ENCODE measurements around the gene GNAQ. TPM values are rescaled to one million over a fixed set of nuclear protein-coding genes. Genes with fewer than 3 reads are reported as not detected.

GNAQ gene
- total and polyA plus RNA-seq, 4 donors: 21.9 to 84.2 (median 53.1) TPM

DNA sequence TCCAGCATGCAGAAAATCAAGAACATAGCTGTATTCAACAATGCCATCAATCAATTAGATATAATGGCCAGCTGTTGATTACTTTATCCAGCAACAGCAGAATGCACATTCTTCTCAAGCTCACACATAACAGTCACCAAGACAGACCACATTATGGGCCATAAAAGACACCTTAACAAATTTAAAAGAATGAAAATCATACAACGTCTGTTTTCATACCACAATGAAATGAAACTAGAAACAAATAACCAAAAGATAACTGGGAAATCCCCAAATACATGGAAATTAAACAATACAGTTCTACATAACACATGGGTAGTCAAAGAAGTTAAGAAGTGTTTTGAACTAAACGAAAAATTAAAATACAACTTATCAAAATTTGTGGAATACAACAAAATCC lies 252.6 kb downstream of the GNAQ start:
- 89 to 95% methylated on average over 2 of the region's 2 CpGs for WGBS, 2 donors
- ATAC-seq (ENCODE audit: low FRiP score) (no peak), DNase-seq (no peak)
- H3K27me3 ChIP-seq (ENCODE audit: control insufficient read depth in 1 of 2, insufficient read depth in 2 of 2, low read length in 1 of 2): no peaks in the 10 kb centered on the region
- peaks cover 0 to 2% of the 10 kb centered on the region in 2 donors for H3K4me1 ChIP-seq (ENCODE audit: control insufficient read depth in 1 of 2, insufficient read depth in 2 of 2, low read length in 2 of 2)
- H3K27ac ChIP-seq (ENCODE audit: low read depth in 1 of 2, low read length in 2 of 2): no peak overlapping the region
- H3K4me3 ChIP-seq (ENCODE audit: low read length in 2 of 2): no peak overlapping the region
- no peaks in the 10 kb centered on the region for H3K36me3 ChIP-seq (ENCODE audit: control insufficient read depth in 1 of 2, insufficient read depth in 2 of 2, low read length in 1 of 2)
- intact Hi-C loops (cut with DNase I): no loop called here
- no peaks in the 10 kb centered on the region for H3K9me3 ChIP-seq (ENCODE audit: control insufficient read depth, low read length)

DNA sequence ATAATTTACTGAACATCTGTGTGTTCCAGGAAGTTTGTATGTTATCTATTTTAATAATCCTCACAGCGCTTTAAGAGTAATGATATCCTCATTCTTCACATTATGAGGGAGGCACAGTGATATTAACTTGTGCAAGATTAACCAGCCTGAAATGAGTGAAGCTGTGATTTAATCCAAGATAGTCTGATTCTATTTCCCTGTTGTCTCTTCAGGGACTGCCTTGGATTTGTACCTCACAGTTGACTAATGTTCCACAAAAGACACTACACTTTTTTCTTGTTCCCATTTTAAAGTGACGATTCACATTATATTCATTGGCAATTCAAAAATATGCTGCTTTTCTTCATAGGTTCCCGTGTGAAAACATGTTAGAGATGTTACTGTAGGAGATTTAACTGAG lies 258.2 kb downstream of the GNAQ start:
- no peak for ATAC-seq (ENCODE audit: low FRiP score)
- no peak for DNase-seq
- 69 to 73% methylated on average over 3 of the region's 3 CpGs for WGBS, 2 donors
- Histone ChIP-seq H3K36me3 (ENCODE audit: control insufficient read depth in 1 of 2, insufficient read depth in 2 of 2, low read length in 1 of 2) (no peaks in the 10 kb centered on the region), H3K27ac (ENCODE audit: low read depth in 1 of 2, low read length in 2 of 2) (no peak overlapping the region), H3K4me1 (ENCODE audit: control insufficient read depth in 1 of 2, insufficient read depth in 2 of 2, low read length in 2 of 2) (no peaks in the 10 kb centered on the region), H3K9me3 (ENCODE audit: control insufficient read depth, low read length) (no peaks in the 10 kb centered on the region), H3K27me3 (ENCODE audit: control insufficient read depth in 1 of 2, insufficient read depth in 2 of 2, low read length in 1 of 2) (no peaks in the 10 kb centered on the region), H3K4me3 (ENCODE audit: low read length in 2 of 2) (no peak overlapping the region)
- intact Hi-C loops (cut with DNase I): no loop called here

GRCh38 chr9:77772646-77773045 lies 259.0 kb downstream of the GNAQ start:
- Histone ChIP-seq H3K27ac (ENCODE audit: low read depth in 1 of 2, low read length in 2 of 2) (no peak overlapping the region), H3K27me3 (ENCODE audit: control insufficient read depth in 1 of 2, insufficient read depth in 2 of 2, low read length in 1 of 2) (no peaks in the 10 kb centered on the region), H3K4me1 (ENCODE audit: control insufficient read depth in 1 of 2, insufficient read depth in 2 of 2, low read length in 2 of 2) (no peaks in the 10 kb centered on the region), H3K4me3 (ENCODE audit: low read length in 2 of 2) (no peak overlapping the region), H3K9me3 (ENCODE audit: control insufficient read depth, low read length) (no peaks in the 10 kb centered on the region), H3K36me3 (ENCODE audit: control insufficient read depth in 1 of 2, insufficient read depth in 2 of 2, low read length in 1 of 2) (no peaks in the 10 kb centered on the region)
- ATAC-seq (ENCODE audit: low FRiP score): no peak
- 62 to 67% methylated on average over 5 of the region's 5 CpGs for WGBS, 2 donors
- intact Hi-C loops (cut with DNase I): no loop called here
- no peak for DNase-seq

- Histone ChIP-seq H3K4me3 (ENCODE audit: low read length in 2 of 2) (no peak overlapping the region), H3K4me1 (ENCODE audit: control insufficient read depth in 1 of 2, insufficient read depth in 2 of 2, low read length in 2 of 2) (no peaks in the 10 kb centered on the region), H3K27ac (ENCODE audit: low read depth in 1 of 2, low read length in 2 of 2) (no peak overlapping the region), H3K36me3 (ENCODE audit: control insufficient read depth in 1 of 2, insufficient read depth in 2 of 2, low read length in 1 of 2) (no peaks in the 10 kb centered on the region), H3K9me3 (ENCODE audit: control insufficient read depth, low read length) (no peaks in the 10 kb centered on the region), H3K27me3 (ENCODE audit: control insufficient read depth in 1 of 2, insufficient read depth in 2 of 2, low read length in 1 of 2) (no peaks in the 10 kb centered on the region)
- 94 to 96% methylated on average over 3 of the region's 3 CpGs for WGBS, 2 donors
- DNase-seq: no peak
- ATAC-seq (ENCODE audit: low FRiP score): no peak
- intact Hi-C loops (cut with DNase I): no loop called here
Observed at GRCh38 chr9:77771171-77771570, 260.4 kb downstream of the GNAQ start.

DNA sequence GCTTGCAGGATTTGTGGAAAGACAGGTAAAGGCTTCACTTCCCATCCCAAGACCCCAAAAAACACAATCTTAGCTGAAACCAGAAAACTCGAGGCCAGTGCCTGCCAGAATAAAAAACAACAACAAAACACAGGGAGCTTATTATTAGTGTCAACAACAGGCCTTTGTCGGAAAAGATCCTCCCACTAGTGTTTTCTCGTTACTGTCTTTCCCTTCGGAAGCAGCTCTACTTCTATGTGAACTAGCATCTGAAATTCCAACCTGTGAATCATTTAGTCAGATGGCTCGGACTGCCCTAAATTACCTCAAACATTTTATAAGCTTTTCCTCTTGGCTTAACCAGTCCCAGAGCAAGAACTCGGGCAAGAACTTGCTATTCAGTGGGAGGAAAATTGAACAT lies 261.3 kb downstream of the GNAQ start:
- no peaks in the 10 kb centered on the region for H3K4me1 ChIP-seq (ENCODE audit: control insufficient read depth in 1 of 2, insufficient read depth in 2 of 2, low read length in 2 of 2)
- no peaks in the 10 kb centered on the region for H3K27me3 ChIP-seq (ENCODE audit: control insufficient read depth in 1 of 2, insufficient read depth in 2 of 2, low read length in 1 of 2)
- WGBS, 2 donors: 92% methylated on average over 6 of the region's 6 CpGs
- H3K9me3 ChIP-seq (ENCODE audit: control insufficient read depth, low read length): no peaks in the 10 kb centered on the region
- ATAC-seq (ENCODE audit: low FRiP score): no peak
- no peaks in the 10 kb centered on the region for H3K36me3 ChIP-seq (ENCODE audit: control insufficient read depth in 1 of 2, insufficient read depth in 2 of 2, low read length in 1 of 2)
- DNase-seq: no peak
- intact Hi-C loops (cut with DNase I): no loop called here
- H3K4me3 ChIP-seq (ENCODE audit: low read length in 2 of 2): no peak overlapping the region
- no peak overlapping the region for H3K27ac ChIP-seq (ENCODE audit: low read depth in 1 of 2, low read length in 2 of 2)

GRCh38 chr9:77769246-77769645 lies 262.4 kb downstream of the GNAQ start:
- intact Hi-C loops (cut with DNase I): no loop called here
- Histone ChIP-seq H3K36me3 (ENCODE audit: control insufficient read depth in 1 of 2, insufficient read depth in 2 of 2, low read length in 1 of 2) (no peaks in the 10 kb centered on the region), H3K4me3 (ENCODE audit: low read length in 2 of 2) (no peak overlapping the region), H3K27me3 (ENCODE audit: control insufficient read depth in 1 of 2, insufficient read depth in 2 of 2, low read length in 1 of 2) (no peaks in the 10 kb centered on the region), H3K9me3 (ENCODE audit: control insufficient read depth, low read length) (no peaks in the 10 kb centered on the region), H3K4me1 (ENCODE audit: control insufficient read depth in 1 of 2, insufficient read depth in 2 of 2, low read length in 2 of 2) (no peaks in the 10 kb centered on the region), H3K27ac (ENCODE audit: low read depth in 1 of 2, low read length in 2 of 2) (no peak overlapping the region)
- DNase-seq (no peak), ATAC-seq (ENCODE audit: low FRiP score) (peak; percentile 56)
- WGBS, 2 donors: 70 to 79% methylated on average over 5 of the region's 5 CpGs

GRCh38 chr9:77766587-77766986 lies 265.0 kb downstream of the GNAQ start:
- Histone ChIP-seq H3K27me3 (ENCODE audit: control insufficient read depth in 1 of 2, insufficient read depth in 2 of 2, low read length in 1 of 2) (no peaks in the 10 kb centered on the region), H3K4me3 (ENCODE audit: low read length in 2 of 2) (no peak overlapping the region), H3K9me3 (ENCODE audit: control insufficient read depth, low read length) (no peaks in the 10 kb centered on the region), H3K36me3 (ENCODE audit: control insufficient read depth in 1 of 2, insufficient read depth in 2 of 2, low read length in 1 of 2) (no peaks in the 10 kb centered on the region), H3K4me1 (ENCODE audit: control insufficient read depth in 1 of 2, insufficient read depth in 2 of 2, low read length in 2 of 2) (no peaks in the 10 kb centered on the region), H3K27ac (ENCODE audit: low read depth in 1 of 2, low read length in 2 of 2) (no peak overlapping the region)
- WGBS, 2 donors: 54 to 60% methylated on average over 3 of the region's 3 CpGs
- no peak for ATAC-seq (ENCODE audit: low FRiP score)
- no peak for DNase-seq
- intact Hi-C loops (cut with DNase I): no loop called here

- intact Hi-C loops (cut with DNase I): no loop called here
- WGBS, 2 donors: 94 to 97% methylated on average over 2 of the region's 2 CpGs
- Histone ChIP-seq H3K4me3 (ENCODE audit: low read length in 2 of 2) (no peak overlapping the region), H3K36me3 (ENCODE audit: control insufficient read depth in 1 of 2, insufficient read depth in 2 of 2, low read length in 1 of 2) (no peaks in the 10 kb centered on the region), H3K9me3 (ENCODE audit: control insufficient read depth, low read length) (no peaks in the 10 kb centered on the region), H3K27ac (ENCODE audit: low read depth in 1 of 2, low read length in 2 of 2) (no peak overlapping the region), H3K27me3 (ENCODE audit: control insufficient read depth in 1 of 2, insufficient read depth in 2 of 2, low read length in 1 of 2) (no peaks in the 10 kb centered on the region), H3K4me1 (ENCODE audit: control insufficient read depth in 1 of 2, insufficient read depth in 2 of 2, low read length in 2 of 2) (no peaks in the 10 kb centered on the region)
- no peak for ATAC-seq (ENCODE audit: low FRiP score)
- no peak for DNase-seq
Observed at GRCh38 chr9:77765781-77766259, 265.8 kb downstream of the GNAQ start.

DNA sequence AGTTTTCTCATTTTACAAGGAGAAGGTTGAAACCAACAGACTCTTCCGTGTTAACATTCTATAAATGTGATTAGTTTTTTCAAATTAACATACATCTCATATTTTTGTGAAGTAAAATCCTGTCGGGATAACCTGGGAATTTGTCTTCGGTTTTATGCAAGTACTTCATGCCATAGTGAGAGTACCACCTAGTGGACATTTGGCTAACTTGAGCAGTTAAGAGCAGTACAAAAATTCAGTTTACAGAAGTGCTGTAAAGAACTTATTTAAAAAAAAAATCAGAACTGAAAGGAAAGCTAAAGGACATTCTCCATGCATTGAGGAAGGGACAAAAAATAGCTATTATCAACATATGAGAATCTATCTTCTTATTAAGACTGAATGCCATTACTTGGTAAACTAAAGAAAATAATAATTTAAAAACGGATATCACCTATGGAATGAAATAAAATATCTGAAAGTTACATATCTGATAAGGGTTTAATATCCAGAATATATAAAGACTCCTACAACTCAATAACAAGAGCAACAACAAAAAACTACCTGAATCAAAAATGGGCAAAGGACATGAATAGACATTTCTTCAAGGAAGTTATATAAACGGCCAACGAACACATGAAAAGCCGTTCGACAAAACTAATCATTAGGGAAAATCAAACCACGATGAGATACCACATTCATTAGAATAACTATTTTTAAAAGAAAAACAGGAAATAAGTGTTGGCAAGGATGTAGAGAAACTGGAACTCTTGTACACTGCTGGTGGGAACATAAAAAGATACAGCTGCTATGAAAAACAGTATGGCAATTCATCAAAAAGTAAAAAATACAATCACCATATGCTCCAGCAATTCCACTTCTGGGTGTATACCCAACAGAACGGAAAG lies 266.5 kb downstream of the GNAQ start:
- H3K9me3 ChIP-seq (ENCODE audit: control insufficient read depth, low read length): no peaks in the 10 kb centered on the region
- DNase-seq: no peak
- WGBS, 2 donors: 76 to 79% methylated on average over 10 of the region's 10 CpGs
- H3K27ac ChIP-seq (ENCODE audit: low read depth in 1 of 2, low read length in 2 of 2): no peak overlapping the region
- no peak for ATAC-seq (ENCODE audit: low FRiP score)
- H3K4me3 ChIP-seq (ENCODE audit: low read length in 2 of 2): no peak overlapping the region
- no peaks in the 10 kb centered on the region for H3K36me3 ChIP-seq (ENCODE audit: control insufficient read depth in 1 of 2, insufficient read depth in 2 of 2, low read length in 1 of 2)
- intact Hi-C loops (cut with DNase I): no loop called here
- H3K4me1 ChIP-seq (ENCODE audit: control insufficient read depth in 1 of 2, insufficient read depth in 2 of 2, low read length in 2 of 2): no peaks in the 10 kb centered on the region
- no peaks in the 10 kb centered on the region for H3K27me3 ChIP-seq (ENCODE audit: control insufficient read depth in 1 of 2, insufficient read depth in 2 of 2, low read length in 1 of 2)
